ENCODE measurements around the gene FAM117A. TPM values are rescaled to one million over a fixed set of nuclear protein-coding genes. Genes with fewer than 3 reads are reported as not detected.

Gene FAM117A
- polyA plus RNA-seq, 2 of the 4 experiments (the other 2 are of a cell fraction): 1.8 TPM

DNA sequence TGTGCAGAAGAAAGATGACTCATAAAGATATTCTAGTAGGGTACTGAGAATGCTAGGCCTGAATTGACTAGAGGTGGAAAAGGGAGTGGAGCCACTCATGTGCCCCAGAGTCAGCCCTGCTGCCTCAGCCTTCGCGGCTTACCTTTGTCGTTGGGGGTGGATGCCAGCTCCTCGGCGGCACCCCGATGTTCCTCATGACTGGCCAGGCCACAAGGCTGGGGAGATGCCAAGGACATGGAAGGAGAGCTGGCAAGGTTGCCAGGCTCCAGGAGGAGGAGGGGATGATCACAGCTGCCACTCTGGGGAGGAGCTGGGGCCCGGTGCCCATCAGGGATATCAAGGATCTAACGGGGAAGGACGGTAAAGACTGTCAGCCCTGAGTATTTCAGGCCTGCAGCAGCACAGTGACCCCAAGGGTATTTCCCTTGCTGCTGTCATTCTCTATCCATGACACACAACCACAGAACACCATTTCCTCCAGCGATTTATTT lies 46.5 kb downstream of the FAM117A start:
- TF ChIP-seq GATA3 (IDR thresholded peaks at IDR 0.05; ENCODE audit: borderline replicate concordance) (no peak), POLR2AphosphoS2 (conservative IDR thresholded peaks at IDR 0.05; ENCODE audit: low read length) (no peak), FOSL2 (IDR thresholded peaks at IDR 0.05) (no peak), FOSL2 (CRISPR knock-in tag; IDR thresholded peaks at IDR 0.05) (0 out of 2 replicates have a peak, but pooled peaks have one; percentile 3)

DNA sequence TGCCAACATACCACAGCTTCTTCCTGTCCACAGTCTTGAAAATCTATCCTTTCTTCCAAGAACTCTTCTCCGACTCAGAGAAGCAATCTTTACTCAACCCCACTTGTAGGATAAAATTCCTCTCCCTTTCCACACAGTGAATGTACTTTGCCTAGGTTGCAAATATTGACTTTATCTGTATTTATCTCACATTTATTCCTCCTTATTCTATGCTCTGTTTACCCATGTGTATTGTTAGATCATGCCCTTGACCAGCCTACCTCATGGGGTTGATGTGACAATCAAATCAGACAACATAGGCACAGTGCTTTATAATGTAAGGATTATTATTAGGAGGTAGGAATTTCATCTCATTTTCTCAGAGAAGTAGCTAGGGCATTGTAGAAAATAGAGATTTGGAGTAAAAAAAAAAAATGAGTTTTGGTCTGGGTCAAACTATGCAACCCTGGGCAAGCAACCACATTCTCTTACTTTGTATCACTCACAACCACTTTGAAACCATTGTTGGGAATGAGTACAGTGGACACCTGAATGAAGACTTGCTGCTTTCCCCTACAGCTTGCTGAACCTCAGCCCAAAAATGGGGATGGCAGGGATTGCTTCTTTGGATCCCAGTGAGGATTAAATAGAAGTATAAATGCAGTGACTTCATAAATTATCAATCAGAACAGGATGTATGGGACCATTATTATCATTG lies 47.1 kb downstream of the FAM117A start:
- WGBS (ENCODE audit: missing lambda C conversion rate): 18% methylated on average over 1 of the region's 1 CpG
- H3K9me3 ChIP-seq: no peaks in the 10 kb centered on the region
- no peak for DNase-seq (ENCODE audit: low read depth in 1 of 2, low spot score in 1 of 2)
- no peak overlapping the region for H3K4me3 ChIP-seq
- FAIRE-seq: no peak
- TF ChIP-seq TP53 (CRISPR knock-in tag; IDR thresholded peaks at IDR 0.05) (no peak), CHD4 (IDR thresholded peaks at IDR 0.05; ENCODE audit: borderline replicate concordance) (no peak)
- no peaks in the 10 kb centered on the region for H3K4me1 ChIP-seq
- no peak overlapping the region for H3K27ac ChIP-seq
- ChIA-PET POLR2A (no interaction called here), CTCF (interaction anchor here (1.2 to 49.7 kb wide), 6 partner anchors 12 to 377 kb away, joined by 3 to 2008 read pairs (median 11); partner anchors contain the start of genes NXPH3 and SLC35B1)
- no peak overlapping the region for H3K4me2 ChIP-seq
- no peak for ATAC-seq

More for the DNA sequence above, 46.5 kb downstream of the FAM117A start:
- WGBS (ENCODE audit: missing lambda C conversion rate): 93% methylated on average over 10 of the region's 10 CpGs
- DNase-seq (ENCODE audit: low read depth in 1 of 2, low spot score in 1 of 2): no peak
- H3K27ac ChIP-seq: no peak overlapping the region
- ChIA-PET POLR2A (no interaction called here), CTCF (interaction anchor here (3.1 to 49.7 kb wide), 3 partner anchors 16 to 280 kb away, joined by 15 to 2008 read pairs (median 481); partner anchors contain the start of genes NXPH3 and SLC35B1)
- H3K4me2 ChIP-seq: no peak overlapping the region
- no peaks in the 10 kb centered on the region for H3K9me3 ChIP-seq
- H3K4me1 ChIP-seq: no peaks in the 10 kb centered on the region
- FAIRE-seq: no peak
- no peak overlapping the region for H3K4me3 ChIP-seq
- no peak for ATAC-seq

DNA sequence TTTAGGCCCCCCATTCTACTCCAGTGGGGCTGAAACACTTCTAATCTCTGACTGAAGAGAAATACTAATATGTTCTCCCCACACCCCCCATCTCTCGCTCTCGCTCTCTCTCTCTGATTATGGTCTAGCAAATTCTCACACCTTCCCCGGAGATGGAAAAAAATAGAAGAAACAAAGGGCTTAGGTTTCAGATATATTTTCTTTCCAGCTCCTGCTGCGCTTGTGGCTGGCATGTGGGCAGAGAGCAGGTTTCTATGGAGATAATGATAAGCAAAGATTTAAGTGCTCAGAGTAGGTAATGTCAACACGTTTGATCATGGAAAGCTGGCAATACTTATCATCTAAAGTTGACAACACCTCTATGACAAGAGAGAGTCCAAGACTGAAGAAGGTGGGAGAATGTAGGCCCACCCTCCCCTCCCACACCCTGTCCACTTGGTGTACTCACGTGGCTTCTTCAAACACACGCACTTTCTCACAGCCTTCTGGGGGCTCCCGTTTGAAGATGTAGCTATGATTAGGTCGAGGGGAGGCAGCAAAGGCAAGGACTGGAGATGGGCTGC lies 48.1 kb downstream of the FAM117A start:
- no peak for FAIRE-seq

More for the DNA sequence above, 48.1 kb downstream of the FAM117A start:
- CTCF ChIA-PET: interaction anchor here (1.2 to 49.7 kb wide), 8 partner anchors 13 to 378 kb away, joined by 3 to 2008 read pairs (median 5); partner anchors contain the start of genes NXPH3 and SLC35B1
- no peak overlapping the region for H3K4me2 ChIP-seq
- no peaks in the 10 kb centered on the region for H3K9me3 ChIP-seq
- POLR2A ChIA-PET: interaction anchor here (0.6 kb wide), 1 partner anchor 9 kb away, joined by 6 read pairs; no protein-coding TSS in a partner anchor
- no peaks in the 10 kb centered on the region for H3K4me1 ChIP-seq
- H3K4me3 ChIP-seq: no peak overlapping the region
- 55% methylated on average over 9 of the region's 9 CpGs for WGBS (ENCODE audit: missing lambda C conversion rate)
- DNase-seq (ENCODE audit: low read depth in 1 of 2, low spot score in 1 of 2) (no peak), ATAC-seq (no peak)
- H3K27ac ChIP-seq: no peak overlapping the region
- TF ChIP-seq, protein P1, sequence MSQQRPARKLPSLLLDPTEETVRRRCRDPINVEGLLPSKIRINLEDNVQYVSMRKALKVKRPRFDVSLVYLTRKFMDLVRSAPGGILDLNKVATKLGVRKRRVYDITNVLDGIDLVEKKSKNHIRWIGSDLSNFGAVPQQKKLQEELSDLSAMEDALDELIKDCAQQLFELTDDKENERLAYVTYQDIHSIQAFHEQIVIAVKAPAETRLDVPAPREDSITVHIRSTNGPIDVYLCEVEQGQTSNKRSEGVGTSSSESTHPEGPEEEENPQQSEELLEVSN (IDR thresholded peaks at IDR 0.05; ENCODE audit: borderline replicate concordance, low read depth): no peak
- TF ChIP-seq, protein P2, sequence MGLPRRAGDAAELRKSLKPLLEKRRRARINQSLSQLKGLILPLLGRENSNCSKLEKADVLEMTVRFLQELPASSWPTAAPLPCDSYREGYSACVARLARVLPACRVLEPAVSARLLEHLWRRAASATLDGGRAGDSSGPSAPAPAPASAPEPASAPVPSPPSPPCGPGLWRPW (IDR thresholded peaks at IDR 0.05): no peak
- TF ChIP-seq RARB (CRISPR knock-in tag; IDR thresholded peaks at IDR 0.05) (no peak), SREBF2 (IDR thresholded peaks at IDR 0.05) (no peak), HOXA7 (CRISPR knock-in tag; IDR thresholded peaks at IDR 0.05) (no peak), FOSB (CRISPR knock-in tag; IDR thresholded peaks at IDR 0.05) (no peak), TFCP2L1 (CRISPR knock-in tag; IDR thresholded peaks at IDR 0.05) (no peak), EHF (CRISPR knock-in tag; IDR thresholded peaks at IDR 0.05) (no peak), CEBPB (IDR thresholded peaks at IDR 0.05) (no peak), FOSL2 (IDR thresholded peaks at IDR 0.05) (no peak), FOSL2 (CRISPR knock-in tag; IDR thresholded peaks at IDR 0.05) (no peak), RFX5 (IDR thresholded peaks at IDR 0.05) (no peak), ZNF302 (CRISPR knock-in tag; IDR thresholded peaks at IDR 0.05) (no peak), ESRRA (IDR thresholded peaks at IDR 0.05; ENCODE audit: borderline replicate concordance, low read length) (no peak), SMC3 (IDR thresholded peaks at IDR 0.05) (no peak), RNF2 (IDR thresholded peaks at IDR 0.05; ENCODE audit: borderline replicate concordance, low read depth) (no peak)
- TF ChIP-seq, protein P3, sequence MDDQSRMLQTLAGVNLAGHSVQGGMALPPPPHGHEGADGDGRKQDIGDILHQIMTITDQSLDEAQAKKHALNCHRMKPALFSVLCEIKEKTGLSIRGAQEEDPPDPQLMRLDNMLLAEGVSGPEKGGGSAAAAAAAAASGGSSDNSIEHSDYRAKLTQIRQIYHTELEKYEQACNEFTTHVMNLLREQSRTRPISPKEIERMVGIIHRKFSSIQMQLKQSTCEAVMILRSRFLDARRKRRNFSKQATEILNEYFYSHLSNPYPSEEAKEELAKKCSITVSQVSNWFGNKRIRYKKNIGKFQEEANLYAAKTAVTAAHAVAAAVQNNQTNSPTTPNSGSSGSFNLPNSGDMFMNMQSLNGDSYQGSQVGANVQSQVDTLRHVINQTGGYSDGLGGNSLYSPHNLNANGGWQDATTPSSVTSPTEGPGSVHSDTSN (IDR thresholded peaks at IDR 0.05): no peak
- TF ChIP-seq, protein P4, sequence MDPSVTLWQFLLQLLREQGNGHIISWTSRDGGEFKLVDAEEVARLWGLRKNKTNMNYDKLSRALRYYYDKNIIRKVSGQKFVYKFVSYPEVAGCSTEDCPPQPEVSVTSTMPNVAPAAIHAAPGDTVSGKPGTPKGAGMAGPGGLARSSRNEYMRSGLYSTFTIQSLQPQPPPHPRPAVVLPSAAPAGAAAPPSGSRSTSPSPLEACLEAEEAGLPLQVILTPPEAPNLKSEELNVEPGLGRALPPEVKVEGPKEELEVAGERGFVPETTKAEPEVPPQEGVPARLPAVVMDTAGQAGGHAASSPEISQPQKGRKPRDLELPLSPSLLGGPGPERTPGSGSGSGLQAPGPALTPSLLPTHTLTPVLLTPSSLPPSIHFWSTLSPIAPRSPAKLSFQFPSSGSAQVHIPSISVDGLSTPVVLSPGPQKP (IDR thresholded peaks at IDR 0.05; ENCODE audit: low read depth, low read length): no peak
- TF ChIP-seq, protein P5, sequence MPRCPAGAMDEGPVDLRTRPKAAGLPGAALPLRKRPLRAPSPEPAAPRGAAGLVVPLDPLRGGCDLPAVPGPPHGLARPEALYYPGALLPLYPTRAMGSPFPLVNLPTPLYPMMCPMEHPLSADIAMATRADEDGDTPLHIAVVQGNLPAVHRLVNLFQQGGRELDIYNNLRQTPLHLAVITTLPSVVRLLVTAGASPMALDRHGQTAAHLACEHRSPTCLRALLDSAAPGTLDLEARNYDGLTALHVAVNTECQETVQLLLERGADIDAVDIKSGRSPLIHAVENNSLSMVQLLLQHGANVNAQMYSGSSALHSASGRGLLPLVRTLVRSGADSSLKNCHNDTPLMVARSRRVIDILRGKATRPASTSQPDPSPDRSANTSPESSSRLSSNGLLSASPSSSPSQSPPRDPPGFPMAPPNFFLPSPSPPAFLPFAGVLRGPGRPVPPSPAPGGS (IDR thresholded peaks at IDR 0.05): no peak
- TF ChIP-seq, protein P6, sequence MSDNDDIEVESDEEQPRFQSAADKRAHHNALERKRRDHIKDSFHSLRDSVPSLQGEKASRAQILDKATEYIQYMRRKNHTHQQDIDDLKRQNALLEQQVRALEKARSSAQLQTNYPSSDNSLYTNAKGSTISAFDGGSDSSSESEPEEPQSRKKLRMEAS (IDR thresholded peaks at IDR 0.05): no peak
